SK-N-SH (cell line): Measurements from ENCODE around the gene SNED1. TPM values are rescaled to one million over a fixed set of nuclear protein-coding genes. Genes with fewer than 3 reads are reported as not detected.

Experiments used
- CTCF ChIA-PET: fragments of 300-600, 350-600 bp; formaldehyde crosslinking; extraction: SDS; loops from one replicate; lab custom pipeline; 2021; lab: Yijun Ruan, JAX
- POLR2A ChIA-PET: fragments of 350-600 bp; sonication (Branson Sonifier 250); formaldehyde crosslinking; extraction: SDS; loops from one replicate; lab custom pipeline; 2020; ENCODE audit warnings: antibody characterized with exemption, inconsistent platforms; lab: Yijun Ruan, JAX
- DNase-seq: peaks from one replicate; pipeline ENCODE4 v3.0.0; 2012
- H2AFZ ChIP-seq: fragments of 200-600 bp; sonication (generic); 2 replicates; pipeline ENCODE4 v1.8.1; 2016; ENCODE audit warnings: antibody characterized with exemption, mild to moderate bottlenecking, low read depth
- H3F3A ChIP-seq: fragments of 200-600 bp; sonication (generic); replicated peaks from 2 replicates; pipeline ENCODE3; 2016; ENCODE audit warnings: antibody characterized with exemption, mild to moderate bottlenecking; ENCODE audit not compliant: insufficient read depth
- H3K27ac ChIP-seq, 2 experiments: fragments of 200-500 bp in 1 of 2; fragments of 200-600 bp in 1 of 2; sonication (Bioruptor generic) in 1 of 2; sonication (generic), shearing (Covaris generic) in 1 of 2; 2 replicates each; pipeline versions ENCODE4 v1.5.1 to v1.6.1; 2014 to 2016; ENCODE audit warnings: low read depth in 2 of 2, inconsistent platforms in 1 of 2, low read length in 1 of 2, mild to moderate bottlenecking in 1 of 2, mixed read lengths in 1 of 2
- H3K27me3 ChIP-seq: fragments of 200-600 bp; sonication (generic), shearing (Covaris generic); 2 replicates; pipeline ENCODE4 v1.6.1; 2016; ENCODE audit warnings: mixed run types; ENCODE audit not compliant: insufficient read depth
- H3K36me3 ChIP-seq, 2 experiments: fragments of 200-500 bp in 1 of 2; fragments of 200-600 bp in 1 of 2; sonication (Bioruptor generic) in 1 of 2; sonication (generic) in 1 of 2; replicated peaks in 1 of 2; 2 replicates each; pipeline versions ENCODE3 to v1.5.1; 2014 to 2016; ENCODE audit warnings: low read length in 1 of 2, mild to moderate bottlenecking in 1 of 2; ENCODE audit not compliant: insufficient read depth in 2 of 2, control insufficient read depth in 1 of 2
- H3K4me1 ChIP-seq, 2 experiments: fragments of 200-500 bp in 1 of 2; fragments of 200-600 bp in 1 of 2; sonication (Bioruptor generic) in 1 of 2; sonication (generic), shearing (Covaris generic) in 1 of 2; 2 replicates each; pipeline versions ENCODE4 v1.5.1 to v1.6.1; 2014 to 2016; ENCODE audit warnings: low read depth in 1 of 2, low read length in 1 of 2, mixed run types in 1 of 2; ENCODE audit not compliant: insufficient read depth in 2 of 2, control insufficient read depth in 1 of 2
- H3K4me2 ChIP-seq: fragments of 200-600 bp; sonication (generic), shearing (Covaris generic); 2 replicates; pipeline ENCODE4 v1.6.1; 2017; ENCODE audit warnings: mixed run types
- H3K4me3 ChIP-seq, 2 experiments: fragments of 200-500 bp in 1 of 2; fragments of 200-600 bp in 1 of 2; sonication (Bioruptor generic) in 1 of 2; sonication (generic), shearing (Covaris generic) in 1 of 2; 2 replicates each; pipeline versions ENCODE4 v1.5.1 to v1.8.1; 2014 to 2016; ENCODE audit warnings: low read depth in 2 of 2, inconsistent platforms in 1 of 2, low read length in 1 of 2, mild to moderate bottlenecking in 1 of 2, mixed read lengths in 1 of 2, moderate library complexity in 1 of 2
- H3K79me2 ChIP-seq: fragments of 200-600 bp; sonication (generic); 2 replicates; pipeline ENCODE4 v1.8.1; 2017; ENCODE audit warnings: mild to moderate bottlenecking; ENCODE audit not compliant: insufficient read depth
- H3K9ac ChIP-seq: fragments of 200-600 bp; sonication (generic); 2 replicates; pipeline ENCODE4 v1.6.1; 2017; ENCODE audit warnings: mixed run types
- H3K9me2 ChIP-seq: fragments of 200-600 bp; sonication (generic); 2 replicates; pipeline ENCODE4 v1.6.1; 2017; ENCODE audit warnings: mixed run types
- H3K9me3 ChIP-seq: fragments of 200-600 bp; sonication (generic); 2 replicates; pipeline ENCODE4 v1.6.1; 2017; ENCODE audit warnings: mixed run types, mild to moderate bottlenecking, moderate library complexity
- H4K20me1 ChIP-seq: fragments of 200-600 bp; sonication (generic); 2 replicates; pipeline ENCODE4 v1.6.1; 2017; ENCODE audit warnings: mild to moderate bottlenecking, mixed run types; ENCODE audit not compliant: insufficient read depth
- FOSL2 ChIP-seq: IDR thresholded peaks from 2 replicates; pipeline ENCODE4 v1.4.0; 2012; ENCODE audit warnings: low read depth, mild to moderate bottlenecking, moderate library complexity, borderline replicate concordance
- GABPA ChIP-seq: IDR thresholded peaks from 2 replicates; pipeline ENCODE4 v1.4.0; 2012; ENCODE audit warnings: low read depth, mild to moderate bottlenecking
- NFIC ChIP-seq: IDR thresholded peaks from 2 replicates; pipeline ENCODE4 v1.4.0; 2012; ENCODE audit warnings: borderline replicate concordance
- NRF1 ChIP-seq: IDR thresholded peaks from 2 replicates; pipeline ENCODE4 v1.6.1; 2012; ENCODE audit warnings: low read depth, mild to moderate bottlenecking, low read length
- POLR2AphosphoS5 ChIP-seq: IDR thresholded peaks from 2 replicates; pipeline ENCODE4 v1.6.1; 2012; ENCODE audit warnings: low read depth, low read length
- REST ChIP-seq: IDR thresholded peaks from 2 replicates; pipeline ENCODE4 v1.6.1; 2012; ENCODE audit warnings: mild to moderate bottlenecking, low read depth, low read length, moderate library complexity
- RXRA ChIP-seq: IDR thresholded peaks from 2 replicates; pipeline ENCODE4 v1.4.0; 2012; ENCODE audit warnings: low read depth, mild to moderate bottlenecking, borderline replicate concordance
- SIN3A ChIP-seq: IDR thresholded peaks from 2 replicates; pipeline ENCODE4 v1.6.1; 2012; ENCODE audit warnings: low read depth, mild to moderate bottlenecking, low read length, moderate library complexity, borderline replicate concordance
- TAF1 ChIP-seq: IDR thresholded peaks from 2 replicates; pipeline ENCODE4 v1.6.1; 2012; ENCODE audit warnings: low read depth, mild to moderate bottlenecking, low read length, moderate library complexity, borderline replicate concordance
- YY1 ChIP-seq: IDR thresholded peaks from 2 replicates; pipeline ENCODE4 v1.4.0; 2012; ENCODE audit warnings: low read depth, mild to moderate bottlenecking
- WGBS: methylation state at CpG from one replicate; pipeline ENCODE4 v1.1.6; 2017; ENCODE audit warnings: low lambda C conversion rate; 5-methylcytosine and 5-hydroxymethylcytosine counted together
- polyA plus RNA-seq, 3 experiments: library from polyadenylated mRNA; depleted of rRNA; stranded (reverse); fragments of >200 nt; gene quantifications; 2 replicates each; pipeline ENCODE4 v1.2.3, GENCODE V29; 2012
- TF ChIP-seq, protein P1 (sequence below): IDR thresholded peaks from 2 replicates; pipeline ENCODE4 v1.4.0; 2012; ENCODE audit warnings: low read depth, borderline replicate concordance
- TF ChIP-seq, protein P2 (sequence below): fragments of 150-350 bp; IDR thresholded peaks from 2 replicates; pipeline ENCODE4 v1.6.1; 2017; ENCODE audit warnings: antibody characterized with exemption, low read length, low read depth, borderline replicate concordance
- TF ChIP-seq, protein P3 (sequence below): IDR thresholded peaks from 2 replicates; pipeline ENCODE4 v1.4.0; 2012; ENCODE audit warnings: low read depth

SNED1 gene
- polyA plus RNA-seq, 1 of the 3 experiments (the other 2 are of a cell fraction): 0.03 TPM

- H3F3A ChIP-seq: no peaks in the 10 kb centered on the region
- no peaks in the 10 kb centered on the region for H3K27me3 ChIP-seq
- H3K9me2 ChIP-seq: no peaks in the 10 kb centered on the region
- whole genome bisulfite sequencing: 72% methylated on average over 13 of the region's 16 CpGs
- TF ChIP-seq YY1: no peak
- no peak for TF ChIP-seq GABPA
- no peak for TF ChIP-seq RXRA
- TF ChIP-seq, protein P1, sequence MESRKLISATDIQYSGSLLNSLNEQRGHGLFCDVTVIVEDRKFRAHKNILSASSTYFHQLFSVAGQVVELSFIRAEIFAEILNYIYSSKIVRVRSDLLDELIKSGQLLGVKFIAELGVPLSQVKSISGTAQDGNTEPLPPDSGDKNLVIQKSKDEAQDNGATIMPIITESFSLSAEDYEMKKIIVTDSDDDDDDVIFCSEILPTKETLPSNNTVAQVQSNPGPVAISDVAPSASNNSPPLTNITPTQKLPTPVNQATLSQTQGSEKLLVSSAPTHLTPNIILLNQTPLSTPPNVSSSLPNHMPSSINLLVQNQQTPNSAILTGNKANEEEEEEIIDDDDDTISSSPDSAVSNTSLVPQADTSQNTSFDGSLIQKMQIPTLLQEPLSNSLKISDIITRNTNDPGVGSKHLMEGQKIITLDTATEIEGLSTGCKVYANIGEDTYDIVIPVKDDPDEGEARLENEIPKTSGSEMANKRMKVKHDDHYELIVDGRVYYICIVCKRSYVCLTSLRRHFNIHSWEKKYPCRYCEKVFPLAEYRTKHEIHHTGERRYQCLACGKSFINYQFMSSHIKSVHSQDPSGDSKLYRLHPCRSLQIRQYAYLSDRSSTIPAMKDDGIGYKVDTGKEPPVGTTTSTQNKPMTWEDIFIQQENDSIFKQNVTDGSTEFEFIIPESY: no peak
- no peak for TF ChIP-seq REST
- TF ChIP-seq POLR2AphosphoS5: no peak
- TF ChIP-seq TAF1: no peak
- TF ChIP-seq, protein P2, sequence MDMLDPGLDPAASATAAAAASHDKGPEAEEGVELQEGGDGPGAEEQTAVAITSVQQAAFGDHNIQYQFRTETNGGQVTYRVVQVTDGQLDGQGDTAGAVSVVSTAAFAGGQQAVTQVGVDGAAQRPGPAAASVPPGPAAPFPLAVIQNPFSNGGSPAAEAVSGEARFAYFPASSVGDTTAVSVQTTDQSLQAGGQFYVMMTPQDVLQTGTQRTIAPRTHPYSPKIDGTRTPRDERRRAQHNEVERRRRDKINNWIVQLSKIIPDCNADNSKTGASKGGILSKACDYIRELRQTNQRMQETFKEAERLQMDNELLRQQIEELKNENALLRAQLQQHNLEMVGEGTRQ: no peak
- no peak for TF ChIP-seq NRF1
- no peak for TF ChIP-seq NFIC
- TF ChIP-seq, protein P3, sequence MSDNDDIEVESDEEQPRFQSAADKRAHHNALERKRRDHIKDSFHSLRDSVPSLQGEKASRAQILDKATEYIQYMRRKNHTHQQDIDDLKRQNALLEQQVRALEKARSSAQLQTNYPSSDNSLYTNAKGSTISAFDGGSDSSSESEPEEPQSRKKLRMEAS: no peak
- TF ChIP-seq SIN3A: no peak
- TF ChIP-seq FOSL2: no peak
- H3K9ac ChIP-seq: no peak overlapping the region
- no peaks in the 10 kb centered on the region for H3K36me3 ChIP-seq
- H3K4me2 ChIP-seq: no peak overlapping the region
- no peaks in the 10 kb centered on the region for H3K79me2 ChIP-seq
- ChIA-PET POLR2A (no interaction called here), CTCF (interaction anchor here (0.5 to 2.1 kb wide), 5 partner anchors 10 to 148 kb away, joined by 3 to 12 read pairs (median 3); no protein-coding TSS in a partner anchor)
- no peaks in the 10 kb centered on the region for H3K9me3 ChIP-seq
- H3K4me1 ChIP-seq: peaks cover 0 to 61% of the 10 kb centered on the region in 2 experiments; a peak in 1 of 4 replicates
- H3K4me3 ChIP-seq: no peak overlapping the region
- H3K27ac ChIP-seq: no peak overlapping the region
- H4K20me1 ChIP-seq: no peaks in the 10 kb centered on the region
- DNase-seq: peak; percentile 28
- H2AFZ ChIP-seq: no peak overlapping the region
Observed at GRCh38 chr2:240956171-240956934, 42.1 kb upstream of the SNED1 start.
